NCI-H510A treated with DMSO at 0.1 percent for 48 hours (cell line): Measurements from ENCODE around the gene TAP2.
"Not testable (repeated sequence)": the region's sequence is repeated elsewhere in the genome, so short reads cannot be mapped to it uniquely, and the experiment has no call there.

Source experiments
- DNase-seq: peaks from one replicate; lab custom pipeline; 2025; lab: John Stamatoyannopoulos, UW

The TAP2 gene

DNA sequence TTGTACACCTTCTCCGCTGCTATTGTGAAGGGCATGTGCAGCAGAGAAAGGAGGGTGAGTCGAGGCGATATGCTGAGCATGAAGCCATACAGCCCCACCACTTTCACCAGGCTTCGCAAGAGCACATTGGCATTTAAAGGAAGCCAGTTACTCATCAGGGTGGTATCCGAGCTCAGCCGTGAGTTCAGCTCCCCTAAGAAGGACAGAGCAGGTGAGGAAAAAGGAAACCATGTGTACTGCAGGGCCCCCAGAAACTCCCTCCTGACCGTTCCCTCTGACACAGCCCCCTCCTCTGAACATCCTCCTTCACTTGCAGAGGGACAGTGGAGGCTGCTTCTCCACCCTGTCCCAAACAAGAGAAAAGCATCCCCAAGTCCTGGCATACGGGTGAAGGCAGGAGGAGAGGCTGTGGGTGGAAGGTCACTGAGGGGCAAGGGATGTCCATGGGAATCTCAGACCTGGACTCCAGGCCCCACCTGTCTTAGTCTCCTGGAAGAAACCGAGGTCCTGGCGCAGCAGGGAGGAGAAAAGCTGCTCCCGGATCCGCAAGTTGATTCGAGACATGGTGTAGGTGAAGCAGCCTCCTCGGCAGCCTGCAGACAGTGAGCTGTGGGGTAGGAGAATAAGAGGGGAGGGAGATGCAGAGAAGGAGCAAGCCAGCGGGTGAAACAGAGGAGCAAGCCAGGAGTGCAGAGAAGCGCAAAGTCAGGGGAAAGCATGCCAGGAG, 3.2 kb downstream of the TAP2 start:
- no peak for DNase-seq

DNA sequence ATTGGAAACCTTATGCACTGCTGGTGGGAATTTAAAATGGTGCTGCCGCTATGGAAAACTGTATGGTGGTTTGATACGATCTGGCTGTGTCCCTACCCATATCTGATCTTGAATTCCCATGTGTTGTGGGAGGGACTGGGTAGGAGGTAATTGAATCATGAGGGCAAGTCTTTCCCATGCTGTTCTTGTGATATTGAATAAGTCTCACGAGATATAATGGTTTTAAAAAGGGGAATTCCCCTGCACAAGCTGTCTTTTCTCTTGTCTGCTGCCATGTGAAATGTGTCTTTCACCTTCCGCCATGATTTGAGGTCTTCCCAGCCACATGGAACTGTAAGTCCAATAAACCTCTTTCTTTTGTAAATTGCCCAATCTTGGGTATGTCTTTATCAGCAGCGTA, 4.9 kb downstream of the TAP2 start:
- DNase-seq, result no peak

DNA sequence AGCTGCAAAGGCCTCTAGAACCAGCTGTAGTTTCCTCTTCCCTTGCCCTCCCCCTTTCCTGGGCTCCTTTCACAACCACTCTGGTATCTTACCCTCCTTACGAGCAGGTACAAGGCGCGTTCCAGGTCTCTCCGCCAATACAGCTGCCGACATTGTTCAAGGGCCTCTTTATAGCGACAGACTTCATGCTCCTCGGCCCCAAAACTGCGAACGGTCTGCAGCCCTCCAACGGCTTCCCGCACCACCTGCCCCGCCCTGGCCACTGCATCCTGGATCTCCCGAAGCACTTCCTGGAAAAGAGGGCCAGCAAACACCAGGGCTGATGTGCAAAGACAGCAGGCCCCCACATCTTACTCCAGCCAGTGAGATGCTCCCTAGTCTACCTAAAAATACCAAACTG, 6.0 kb downstream of the TAP2 start:
- DNase-seq, result no peak

DNA sequence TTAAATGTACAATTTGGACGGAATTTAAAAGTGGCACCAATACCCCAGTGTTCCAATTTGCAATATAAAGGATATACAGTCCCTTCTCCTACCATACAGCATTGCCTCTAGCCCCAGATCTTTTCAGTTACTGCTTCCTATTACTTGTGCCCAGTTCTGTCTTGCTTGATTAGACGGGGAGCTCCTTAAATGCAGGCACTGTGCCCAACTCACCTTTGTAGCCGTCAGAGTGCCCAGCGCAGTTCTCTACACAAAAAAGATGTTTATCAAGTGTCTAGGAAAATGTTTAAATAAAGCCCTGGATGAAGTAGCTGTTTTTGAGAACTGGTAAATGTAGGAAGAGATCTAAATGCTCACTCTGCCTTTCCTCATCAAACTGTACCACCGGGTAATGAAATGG, 7.6 kb downstream of the TAP2 start:
- DNase-seq, result no peak

DNA sequence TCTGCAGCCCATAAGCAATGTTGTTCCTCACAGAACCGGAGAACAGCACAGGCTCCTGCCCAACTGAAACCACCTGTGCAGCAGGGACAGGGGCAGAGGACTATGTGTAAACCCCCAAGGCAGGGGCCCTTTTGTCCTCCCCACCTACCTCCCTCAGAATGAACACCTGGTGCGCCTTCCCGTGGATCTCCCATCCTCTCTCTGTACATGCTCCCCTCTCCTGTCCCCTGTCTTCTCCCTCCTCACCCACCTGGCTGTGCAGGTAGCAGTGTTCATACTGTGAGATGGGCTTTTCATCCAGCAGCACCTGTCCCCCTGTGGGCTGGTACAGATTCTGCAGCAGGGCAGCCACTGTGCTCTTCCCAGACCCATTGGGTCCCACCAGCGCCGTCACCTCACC, 8.5 kb downstream of the TAP2 start:
- no peak for DNase-seq

DNA sequence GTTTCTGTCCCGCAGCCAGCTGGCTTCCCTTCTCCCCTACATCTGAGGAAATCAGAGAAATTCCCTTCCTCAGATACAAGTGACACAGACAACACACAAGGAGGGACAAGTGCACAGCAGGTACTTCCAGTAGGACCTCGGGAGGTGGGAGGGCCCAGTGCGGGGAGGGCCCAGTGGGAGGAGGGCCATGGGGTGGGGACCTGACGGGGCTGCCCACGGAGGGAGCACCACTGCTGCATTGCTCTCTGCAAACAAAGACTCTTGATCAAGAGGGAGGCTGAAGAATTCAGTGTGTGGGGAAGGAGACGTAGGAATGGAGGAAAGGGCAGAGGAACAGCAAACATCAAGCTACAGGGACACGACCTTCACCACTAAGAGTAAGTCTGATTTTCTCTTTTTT, 9.0 kb downstream of the TAP2 start:
- DNase-seq, result no peak

DNA sequence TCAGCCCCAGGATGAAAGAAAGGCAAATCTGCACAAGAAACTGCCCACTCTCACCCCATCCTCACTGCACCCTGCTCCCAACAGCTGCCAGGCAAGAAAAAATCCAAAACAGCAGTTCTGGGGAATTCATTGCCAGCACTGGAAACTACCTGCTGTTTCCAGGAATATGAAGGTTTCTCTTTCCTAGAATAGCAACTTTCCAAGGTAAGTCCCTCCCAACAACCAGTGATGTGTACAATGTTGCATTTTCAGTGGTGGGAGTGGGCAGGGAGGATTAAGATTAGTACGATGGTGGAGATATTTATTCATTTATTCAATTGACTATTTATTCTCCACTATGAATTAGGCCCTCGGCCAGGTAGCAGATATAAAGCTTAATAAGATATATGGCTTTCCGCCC, 11.5 kb downstream of the TAP2 start:
- DNase-seq, result no peak

DNA sequence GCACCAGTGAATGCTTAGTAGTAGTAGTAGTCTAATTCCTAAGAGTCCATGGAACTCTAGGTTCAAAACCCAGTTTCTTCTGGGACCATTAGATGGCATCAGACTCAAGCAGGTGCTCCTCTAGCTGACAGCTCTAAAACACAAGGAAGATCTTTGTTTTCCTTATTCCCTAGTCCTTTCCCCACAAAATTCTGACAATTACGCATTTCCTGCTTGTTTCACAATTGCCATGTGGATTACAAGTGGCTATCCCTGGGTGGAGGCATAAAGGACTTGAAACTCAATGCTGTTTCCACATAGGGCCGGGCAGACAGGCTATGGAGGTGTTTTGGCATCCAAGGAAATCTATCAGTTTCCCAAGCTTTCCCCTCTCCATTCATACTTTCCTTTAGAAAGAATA, 12.6 kb downstream of the TAP2 start:
- DNase-seq, result no peak

DNA sequence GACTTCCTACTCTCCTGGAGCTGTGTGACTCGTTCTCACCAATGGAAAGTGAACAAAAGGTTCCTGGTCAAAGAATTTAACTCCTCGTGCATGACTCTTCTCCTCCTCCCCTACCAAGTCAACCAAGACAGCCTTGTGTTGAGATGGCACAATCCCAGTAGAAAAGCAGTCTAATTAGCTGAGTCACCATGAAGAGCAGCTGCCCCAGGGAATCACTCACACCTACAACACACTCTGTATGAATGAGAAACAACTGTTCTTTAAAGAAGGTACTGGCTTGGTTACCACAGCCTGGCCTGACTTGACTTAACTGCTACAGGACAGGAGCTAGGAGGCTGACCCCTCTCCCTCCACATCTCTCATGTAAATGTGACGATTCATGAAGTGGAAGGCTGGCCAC, 18.8 kb downstream of the TAP2 start:
- no peak for DNase-seq

DNA sequence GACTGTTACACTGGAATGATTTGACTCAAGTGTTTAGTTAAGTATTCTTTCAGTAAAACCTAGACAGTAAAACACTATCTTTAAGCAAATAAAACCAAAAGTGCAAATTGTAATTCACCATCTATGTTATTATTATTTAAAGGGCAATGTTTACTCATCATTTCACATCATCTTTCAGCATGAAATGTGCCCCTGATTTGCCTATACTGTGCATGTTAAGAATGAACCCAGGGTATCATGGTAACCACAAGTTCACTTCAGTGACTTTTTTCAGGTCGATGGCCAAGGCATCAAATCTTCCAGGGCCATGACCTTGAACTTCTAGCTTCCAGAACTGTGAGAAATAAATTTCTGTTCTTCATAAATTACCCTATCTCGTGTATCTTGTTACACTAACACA, 19.7 kb downstream of the TAP2 start:
- DNase-seq, result no peak

DNA sequence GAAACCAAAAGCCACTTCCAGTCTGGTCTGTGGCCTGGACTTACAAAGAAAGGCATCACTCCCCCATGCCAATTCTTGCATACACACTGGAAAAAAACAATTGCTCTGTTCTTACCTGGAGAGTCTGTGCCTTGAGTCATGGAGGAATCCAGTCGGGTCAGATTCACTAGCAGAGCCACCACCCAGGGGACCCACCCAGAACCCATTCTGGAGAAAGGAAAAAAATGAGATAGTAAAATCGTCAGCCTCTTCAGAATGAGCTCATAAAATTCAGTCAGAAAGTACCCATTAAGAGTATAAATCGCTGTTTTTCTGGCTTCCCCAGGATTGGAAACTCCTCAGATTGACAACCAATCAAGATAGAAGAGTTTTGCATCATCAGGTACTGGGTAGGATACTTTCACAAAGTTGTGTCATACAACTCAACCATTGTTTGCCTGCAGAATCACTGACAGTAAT, 21.8 kb downstream of the TAP2 start, which contains the start of gene HLA-DOB:
HLA-DOB (minus strand) TSS at position 257 of the 459 bp plus-strand sequence; CDS start at position 206, 51 bp downstream.
- no peak for DNase-seq

DNA sequence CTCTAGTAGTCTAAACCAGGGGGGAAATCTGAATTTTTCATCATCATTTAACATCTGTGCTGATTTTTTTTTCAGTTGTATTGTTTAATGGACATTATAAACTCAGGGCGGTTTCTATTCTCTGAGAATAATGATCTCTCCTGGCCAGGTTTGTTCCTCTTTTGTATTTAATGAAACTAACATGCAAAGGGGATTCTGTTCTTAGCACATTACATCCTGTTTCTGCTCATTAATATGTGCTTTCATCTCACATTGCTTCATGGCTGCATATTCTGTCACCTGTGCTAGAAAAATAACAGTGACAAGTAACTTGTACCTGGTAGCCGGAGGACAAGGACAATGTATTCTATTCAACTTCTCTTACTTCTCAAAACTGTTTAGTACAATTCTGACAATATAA, 22.5 kb downstream of the TAP2 start:
- DNase-seq, result no peak

DNA sequence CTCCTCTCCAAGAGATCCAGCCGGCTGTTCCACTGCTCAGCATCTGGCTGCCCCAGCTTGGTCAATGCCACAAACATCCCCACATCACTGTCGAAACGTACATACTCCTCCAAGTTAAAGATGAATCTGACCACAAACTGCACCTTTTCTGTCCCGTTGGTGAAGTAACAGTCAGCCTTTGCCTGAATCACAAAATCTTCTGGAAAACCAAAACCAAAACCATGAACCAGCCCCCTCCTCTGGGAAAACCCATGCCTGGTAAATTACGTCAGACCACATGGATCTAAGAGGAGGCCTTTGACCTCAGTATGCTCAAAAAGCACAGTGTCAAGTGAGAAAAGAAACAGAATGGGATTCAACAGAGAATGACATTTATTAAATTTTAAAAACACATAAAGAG, 23.4 kb downstream of the TAP2 start:
- DNase-seq, result no peak

DNA sequence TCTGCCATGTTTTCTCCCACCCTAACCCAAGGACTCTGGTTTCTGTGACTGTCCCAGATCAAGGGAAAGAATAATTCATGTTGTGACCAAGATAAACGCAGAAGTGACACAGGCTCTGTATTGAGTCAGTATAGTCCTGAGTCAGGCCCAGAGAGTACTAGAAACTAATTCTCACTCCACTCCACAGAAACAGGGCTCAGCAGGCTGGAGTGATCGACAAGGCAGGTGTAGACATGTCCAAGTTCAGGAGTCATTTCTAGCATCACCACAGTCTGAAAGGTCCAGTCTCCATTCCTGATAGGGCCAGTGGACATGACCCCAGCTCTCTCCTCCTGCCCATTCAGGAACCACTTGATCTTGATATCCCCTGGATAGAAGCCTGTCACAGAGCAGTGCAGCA, 24.4 kb downstream of the TAP2 start:
- DNase-seq, result no peak

DNA sequence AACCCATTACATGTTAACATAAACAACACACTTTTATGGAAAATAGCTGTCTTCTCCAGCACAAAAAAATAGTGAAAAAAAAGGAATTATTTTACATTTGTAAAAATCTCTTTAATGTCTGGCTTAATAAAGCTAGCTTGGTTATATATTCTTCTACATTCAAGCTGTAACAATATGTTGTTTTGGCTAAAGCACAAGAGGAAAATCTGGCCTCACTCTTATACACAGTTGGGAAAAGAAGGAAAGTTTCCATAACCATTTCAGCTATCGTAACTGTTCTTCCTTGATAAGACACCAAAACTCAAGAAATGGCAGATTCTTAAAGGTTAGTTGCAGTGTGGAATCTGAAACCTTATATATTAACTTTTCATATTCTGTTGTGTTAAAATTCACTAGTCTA, 29.4 kb downstream of the TAP2 start:
- no peak for DNase-seq

DNA sequence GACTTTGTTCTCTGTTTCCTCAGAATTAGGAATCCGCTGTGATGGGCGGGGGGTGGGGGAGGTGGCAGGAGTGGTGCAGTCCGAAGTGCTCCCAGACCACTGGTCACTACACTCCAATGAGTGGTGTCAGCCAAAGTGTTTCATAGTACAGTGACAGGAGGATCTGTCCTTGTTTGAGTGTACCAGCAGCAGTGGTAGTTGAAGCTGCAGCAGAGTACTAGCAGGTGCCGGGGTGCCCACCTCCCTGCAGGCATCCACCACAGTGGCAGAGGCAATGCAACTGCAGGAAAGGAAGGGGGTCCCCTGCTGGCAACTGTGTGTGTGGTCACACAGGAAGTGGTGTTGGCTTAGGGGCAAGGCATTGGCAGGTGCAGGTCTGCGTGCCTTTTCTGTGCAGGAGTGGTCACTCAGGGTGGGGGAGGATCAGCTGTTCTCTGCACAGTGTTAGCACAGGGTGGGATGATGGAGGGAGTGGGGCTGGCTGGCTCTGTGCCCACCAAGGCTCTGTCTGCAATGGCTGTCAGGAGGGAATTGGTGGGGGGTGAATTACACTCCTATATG, 31.4 kb downstream of the TAP2 start:
- DNase-seq, result no peak

DNA sequence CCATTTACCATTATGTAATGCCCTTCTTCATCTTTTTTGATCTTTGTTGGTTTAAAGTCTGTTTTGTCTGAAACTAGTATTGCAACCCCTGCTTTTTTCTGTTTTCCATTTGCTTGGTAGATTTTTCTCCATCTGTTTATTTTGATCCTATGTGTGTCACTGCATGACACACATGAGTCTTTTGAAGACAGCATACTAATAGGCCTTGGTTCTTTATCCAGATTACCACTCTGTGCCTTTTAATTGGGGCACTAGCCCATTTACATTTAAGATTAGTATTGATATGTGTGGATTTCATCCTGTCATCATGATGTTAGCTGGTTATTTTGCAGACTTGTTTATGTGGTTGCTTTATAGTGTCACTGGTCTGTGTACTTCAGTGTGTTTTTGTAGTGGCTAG, 33.1 kb downstream of the TAP2 start:
- not testable (repeated sequence) for DNase-seq

DNA sequence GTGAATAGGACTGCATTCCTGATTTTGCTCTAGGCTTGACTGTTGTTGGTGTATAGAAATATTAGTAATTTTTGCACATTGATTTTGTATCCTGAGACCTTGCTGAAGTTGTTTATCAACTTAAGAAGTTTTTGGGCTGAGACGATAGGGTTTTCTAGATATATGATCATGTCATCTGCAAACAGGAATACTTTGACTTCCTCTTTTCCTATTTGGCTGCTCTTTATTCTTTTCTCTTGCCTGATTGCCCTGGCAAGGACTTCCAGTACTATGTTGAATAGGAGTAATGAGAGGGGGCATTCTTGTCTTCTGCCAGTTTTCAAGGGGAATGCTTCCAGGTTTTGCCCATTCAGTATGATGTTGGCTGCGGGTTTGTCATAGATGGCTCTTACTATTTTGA, 35.1 kb downstream of the TAP2 start:
- DNase-seq, result no peak

DNA sequence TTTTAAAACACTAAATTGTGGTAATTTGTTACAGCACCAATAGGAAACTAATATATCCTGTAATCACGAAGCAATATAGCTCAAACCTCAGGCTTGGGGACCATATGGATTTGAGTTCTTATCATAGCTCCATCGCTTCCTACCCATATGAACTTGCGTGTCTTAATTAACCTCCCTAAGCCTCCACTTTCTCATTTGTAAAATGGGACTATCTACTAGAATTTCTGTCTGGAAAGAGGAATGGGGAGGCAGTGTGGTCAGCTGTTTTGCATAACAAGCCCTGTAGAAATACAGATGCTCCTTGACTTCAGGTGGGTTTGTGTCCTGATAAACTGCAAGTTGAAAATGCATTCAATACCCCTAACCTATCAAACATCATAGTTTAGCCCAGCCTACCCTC, 38.8 kb downstream of the TAP2 start:
- no peak for DNase-seq

DNA sequence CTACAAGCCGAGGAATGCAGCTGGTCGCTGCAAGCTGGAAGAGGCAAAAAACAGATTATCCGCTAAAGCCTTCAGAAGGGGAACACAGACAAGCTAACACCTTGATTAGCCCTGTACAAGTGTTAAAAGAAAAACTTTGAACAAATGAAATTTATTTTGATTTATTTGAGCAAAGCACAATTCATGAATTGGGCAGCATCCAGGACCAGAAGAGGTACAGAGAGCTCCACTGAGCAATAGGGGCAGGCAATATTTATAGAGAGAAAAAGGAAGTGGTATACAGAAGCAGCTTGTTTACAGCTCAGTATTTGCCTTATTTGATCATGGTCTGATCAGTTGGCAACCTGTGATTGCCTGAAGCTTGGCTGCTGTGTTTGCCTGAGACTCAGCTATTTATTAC, 39.4 kb downstream of the TAP2 start:
- DNase-seq, result no peak

DNA sequence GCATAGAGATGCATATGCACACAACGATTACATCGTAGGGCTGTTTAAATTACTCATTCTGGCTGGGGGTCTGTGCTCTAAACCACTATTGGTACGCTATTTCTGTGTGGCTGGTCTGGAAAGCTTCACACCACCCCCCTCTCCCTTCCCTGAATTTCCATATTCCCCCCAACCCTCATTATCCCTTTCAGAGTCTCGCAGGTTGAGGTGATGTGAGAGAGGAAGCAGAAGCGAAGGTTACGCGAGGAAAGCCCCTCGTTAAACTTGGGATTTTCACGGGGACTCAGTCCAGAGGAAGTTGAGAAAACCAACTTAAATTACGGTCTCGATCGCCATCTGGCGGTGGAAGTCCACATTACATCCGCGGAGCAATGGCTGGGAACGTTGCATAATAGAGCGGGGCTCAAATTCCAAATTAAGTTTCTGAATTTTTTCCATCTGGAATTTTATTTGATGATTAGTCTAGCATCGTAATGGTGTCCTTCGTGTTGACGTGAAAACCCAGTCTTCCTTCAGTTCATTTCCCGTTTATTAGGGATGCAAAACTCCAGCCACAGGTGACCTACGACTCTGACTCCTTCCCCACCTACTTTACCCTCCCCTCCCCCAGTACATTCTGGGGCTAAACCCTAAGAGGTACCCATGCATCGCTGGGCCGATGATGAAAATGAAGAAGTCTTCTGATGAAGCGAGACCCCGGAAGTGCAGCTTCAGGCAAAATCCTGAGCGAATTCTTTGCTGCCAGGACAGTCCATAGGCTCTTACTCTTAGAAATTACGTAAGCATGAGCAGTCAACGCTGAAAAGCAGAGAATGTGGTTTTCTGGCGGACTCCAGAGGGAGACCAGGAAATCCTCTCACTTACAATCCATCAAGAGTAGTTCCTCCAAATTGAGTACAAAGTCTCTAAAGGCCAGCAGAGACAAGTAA, 41.4 kb downstream of the TAP2 start:
- DNase-seq, result peak; percentile 57

DNA sequence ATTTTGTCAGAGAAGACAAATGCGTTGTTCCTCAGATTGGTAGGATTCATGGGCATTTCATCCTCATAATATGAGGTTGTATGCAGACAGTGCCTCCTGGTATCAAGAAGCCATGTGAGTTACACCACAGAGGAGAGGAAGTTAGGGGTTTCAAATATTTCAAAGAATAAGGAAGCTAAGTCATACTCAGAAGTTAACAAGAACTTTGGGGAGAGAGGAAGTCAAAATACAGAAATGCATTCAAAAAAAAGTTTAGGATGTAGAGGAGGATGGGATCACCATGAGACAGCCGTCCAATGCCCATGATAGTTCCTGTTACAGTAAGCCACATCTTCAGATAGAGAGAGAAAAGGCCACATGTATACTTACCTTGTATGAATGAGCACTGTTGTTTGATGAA, 44.0 kb downstream of the TAP2 start:
- no peak for DNase-seq

DNA sequence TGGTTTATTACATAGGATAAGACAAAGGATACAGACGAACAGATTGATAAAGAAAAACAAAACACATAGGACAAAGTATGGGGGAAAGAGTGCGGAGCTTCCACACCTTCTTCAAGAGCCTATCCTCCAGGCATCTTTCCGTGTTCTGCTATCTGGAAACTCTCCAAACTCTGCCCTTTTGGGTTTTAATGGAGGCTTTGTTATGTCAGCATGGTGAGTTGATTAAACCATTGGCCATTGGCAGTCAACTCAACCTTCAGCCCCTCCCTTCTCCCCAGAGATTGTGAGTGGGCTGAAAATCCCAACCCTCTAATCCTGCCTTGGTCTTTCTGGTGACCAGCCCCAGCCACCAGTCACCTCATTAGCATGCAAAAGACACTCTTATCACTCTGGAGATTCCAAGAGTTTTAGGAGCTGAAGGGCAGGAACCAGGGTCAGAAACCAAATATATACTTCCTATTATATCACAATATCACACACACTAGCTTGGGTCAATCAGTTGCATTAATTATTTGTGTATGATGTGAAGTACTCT, 45.6 kb downstream of the TAP2 start:
- DNase-seq, result no peak
